22Rv1 (cell line): Measurements from ENCODE around the gene GCN1.

Source experiments
- CTCF ChIP-seq: fragments of 450-650 bp; IDR thresholded peaks from 2 replicates; pipeline ENCODE4 v1.5.1; 2017; ENCODE audit warnings: mild to moderate bottlenecking
- ZFX ChIP-seq: fragments of 450-650 bp; IDR thresholded peaks from 2 replicates; pipeline ENCODE4 v1.6.1; 2017; ENCODE audit warnings: antibody characterized with exemption, borderline replicate concordance

GRCh38 chr12:120126635-120127005 is 67.9 kb downstream of the GCN1 start:
- TF ChIP-seq CTCF = no peak
- no peak for TF ChIP-seq ZFX
